Bronchial epithelial cell (primary cell): ENCODE results near the gene TREM2. TPM values are rescaled to one million over a fixed set of nuclear protein-coding genes. Genes with fewer than 3 reads are reported as not detected.

Experiments used
- DNase-seq: peaks from one replicate; pipeline ENCODE4 v3.0.0-alpha.2; 2010; ENCODE audit warnings: low read depth
- FAIRE-seq: peaks from 2 replicates; lab custom pipeline; 2011; peaks lifted over from hg19 to GRCh38; lab: Jason Lieb, UNC
- H3K27me3 ChIP-seq: 2 replicates; pipeline ENCODE4 v1.5.1; 2011; ENCODE audit warnings: low read length; ENCODE audit not compliant: control insufficient read depth, insufficient read depth
- H3K36me3 ChIP-seq: 2 replicates; pipeline ENCODE4 v1.5.1; 2011; ENCODE audit warnings: low read length; ENCODE audit not compliant: control insufficient read depth, insufficient read depth
- H3K4me3 ChIP-seq: 2 replicates; pipeline ENCODE4 v1.5.1; 2011; ENCODE audit warnings: mild to moderate bottlenecking, low read depth, low read length, control low read depth
- CTCF ChIP-seq: IDR thresholded peaks from 2 replicates; pipeline ENCODE4 v1.5.1; 2011; ENCODE audit warnings: mild to moderate bottlenecking, moderate library complexity, low read length, control low read depth, inconsistent platforms; ENCODE audit not compliant: insufficient read depth, severe bottlenecking
- total RNA-seq: library from RNA; depleted of rRNA; stranded (reverse); fragments of >200 nt; gene quantifications from 2 replicates; pipeline ENCODE4 v1.2.1, GENCODE V29; 2014

TREM2 gene
- total RNA-seq, result 0.53 and 1.9 TPM in 2 replicates

- Histone ChIP-seq H3K36me3 (no peaks in the 10 kb centered on the region), H3K4me3 (peak within 1 kb of the TSS; percentile 20), H3K27me3 (no peaks in the 10 kb centered on the region)
- no peak for FAIRE-seq
- no peak for TF ChIP-seq CTCF
- DNase-seq, result peak; percentile 55
Measured at GRCh38 chr6:41162687-41163418, at the start of gene TREM2. Gene TREM2, minus strand, starts transcription at chr6:41163116. Its CDS starts 34 bp downstream, at chr6:41163082.

GRCh38 chr6:41209547-41210320 is 46.8 kb upstream of the TREM2 start:
- DNase-seq (no peak), FAIRE-seq (no peak)
- Histone ChIP-seq H3K27me3 (no peaks in the 10 kb centered on the region), H3K36me3 (no peaks in the 10 kb centered on the region), H3K4me3 (no peak overlapping the region)
- TF ChIP-seq CTCF, result no peak

GRCh38 chr6:41208439-41209106 is 45.7 kb upstream of the TREM2 start:
- TF ChIP-seq CTCF, result no peak
- no peaks in the 10 kb centered on the region for H3K27me3 ChIP-seq
- no peak for DNase-seq
- no peaks in the 10 kb centered on the region for H3K36me3 ChIP-seq
- no peak overlapping the region for H3K4me3 ChIP-seq
- FAIRE-seq, result no peak

GRCh38 chr6:41204156-41204555 is 41.2 kb upstream of the TREM2 start:
- Histone ChIP-seq H3K4me3 (no peak overlapping the region), H3K27me3 (no peaks in the 10 kb centered on the region), H3K36me3 (no peaks in the 10 kb centered on the region)
- FAIRE-seq (no peak), DNase-seq (no peak)
- TF ChIP-seq CTCF, result no peak

- DNase-seq (no peak), FAIRE-seq (no peak)
- Histone ChIP-seq H3K36me3 (no peaks in the 10 kb centered on the region), H3K4me3 (no peak overlapping the region), H3K27me3 (no peaks in the 10 kb centered on the region)
- no peak for TF ChIP-seq CTCF
Measured at GRCh38 chr6:41201764-41202173, 38.9 kb upstream of the TREM2 start.
